Mucosa of stomach (tissue), 1 donor: ENCODE data around the gene SEC23A.

ENCODE experiments used
- H3K27me3 ChIP-seq: one replicate; pipeline ENCODE4 v1.7.0; 2013; ENCODE audit warnings: mild to moderate bottlenecking, low read length; ENCODE audit not compliant: control insufficient read depth, insufficient read depth
- H3K36me3 ChIP-seq: one replicate; pipeline ENCODE4 v1.7.0; 2013; ENCODE audit warnings: low read length; ENCODE audit not compliant: control insufficient read depth, insufficient read depth
- H3K4me1 ChIP-seq: one replicate; pipeline ENCODE4 v1.7.0; 2013; ENCODE audit warnings: mild to moderate bottlenecking, low read length; ENCODE audit not compliant: control insufficient read depth, insufficient read depth
- H3K4me3 ChIP-seq: one replicate; pipeline ENCODE4 v1.7.0; 2013; ENCODE audit warnings: low read length
- H3K9ac ChIP-seq: one replicate; pipeline ENCODE4 v1.7.0; 2013; ENCODE audit warnings: mild to moderate bottlenecking, low read length, moderate library complexity
- H3K9me3 ChIP-seq: one replicate; pipeline ENCODE4 v1.7.0; 2013; ENCODE audit warnings: mild to moderate bottlenecking, low read length, moderate library complexity; ENCODE audit not compliant: control insufficient read depth
- donor health status: Pancreatic carcinoma.

SEC23A gene

DNA sequence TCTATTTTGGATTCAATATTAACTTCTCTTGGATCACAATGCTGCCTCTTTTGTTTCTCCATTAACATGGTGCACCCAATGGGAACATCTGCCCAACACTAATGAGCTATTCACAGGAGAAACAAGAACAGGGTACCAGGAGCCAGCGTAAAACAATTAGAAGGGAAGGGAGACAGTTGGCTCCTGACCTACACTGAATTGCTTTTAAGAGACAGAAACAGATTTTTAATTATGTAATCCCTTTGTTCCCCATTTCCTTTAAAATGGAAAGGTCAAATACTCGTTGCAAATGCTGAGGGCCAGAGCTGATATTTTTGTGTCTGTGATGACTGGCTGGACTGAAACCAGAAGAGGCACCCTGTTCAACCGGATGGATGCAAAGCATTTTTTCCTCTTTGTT, 108.3 kb downstream of the SEC23A start:
- Histone ChIP-seq H3K9me3 (no peaks in the 10 kb centered on the region), H3K4me3 (no peak overlapping the region), H3K9ac (no peak overlapping the region), H3K27me3 (no peaks in the 10 kb centered on the region), H3K4me1 (peaks cover 1% of the 10 kb centered on the region), H3K36me3 (no peaks in the 10 kb centered on the region)

DNA sequence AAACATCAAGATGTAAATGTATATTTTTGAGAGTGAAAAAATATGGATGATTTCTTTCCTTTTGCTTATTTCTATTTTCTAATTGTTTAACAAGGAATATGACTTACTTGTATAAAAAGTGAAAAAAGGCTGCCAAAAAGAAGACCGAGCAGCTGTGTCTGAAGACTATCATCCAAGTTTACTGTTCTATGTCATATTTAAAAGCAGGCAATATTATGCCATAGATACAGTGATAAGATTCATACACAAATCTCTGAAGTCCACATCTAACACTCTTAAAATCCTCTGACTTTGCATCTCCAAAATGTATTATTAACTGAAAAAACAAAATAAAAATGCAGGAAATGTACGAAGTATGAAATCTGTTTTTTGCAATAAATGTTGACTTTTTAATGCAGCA, 109.1 kb downstream of the SEC23A start:
- Histone ChIP-seq H3K9me3 (no peaks in the 10 kb centered on the region), H3K9ac (no peak overlapping the region), H3K4me3 (no peak overlapping the region), H3K36me3 (no peaks in the 10 kb centered on the region), H3K27me3 (no peaks in the 10 kb centered on the region), H3K4me1 (no peaks in the 10 kb centered on the region)

DNA sequence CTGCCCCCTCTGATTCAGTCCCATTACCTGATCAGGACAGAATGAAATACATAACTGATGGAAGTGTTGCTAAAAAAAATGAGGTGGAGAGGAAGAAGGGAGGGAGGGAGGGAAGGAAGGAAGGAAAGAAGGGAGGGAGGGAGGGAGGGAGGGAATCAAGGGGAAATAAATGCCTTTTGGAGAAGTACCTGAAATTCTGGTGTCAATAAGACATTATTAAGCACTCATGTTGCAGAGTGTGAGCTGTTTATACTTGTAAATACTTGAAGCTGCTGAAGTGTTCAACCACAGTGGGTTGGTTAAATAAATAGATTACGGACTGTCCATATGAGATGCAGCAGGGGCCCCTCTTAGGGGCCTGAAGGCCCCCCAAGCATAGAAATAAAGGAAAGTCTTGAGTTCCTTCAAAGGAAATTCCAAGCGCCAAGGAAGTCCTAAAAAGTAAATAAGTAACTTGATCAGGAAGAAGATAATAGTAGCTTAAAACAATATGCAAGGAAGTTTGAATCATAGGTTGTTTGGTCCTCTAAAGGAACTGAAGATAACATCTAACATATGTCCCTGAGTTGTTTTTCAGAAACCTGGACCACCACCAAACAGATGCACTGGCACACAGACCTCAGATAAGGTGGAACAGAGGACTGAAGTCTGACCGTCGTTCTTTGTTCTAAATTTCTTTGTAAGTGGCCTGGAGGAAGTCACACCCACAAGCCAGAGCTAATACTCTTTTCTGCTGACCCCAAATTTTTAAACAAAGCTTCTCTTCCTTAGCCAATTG, 110.8 kb downstream of the SEC23A start:
- Histone ChIP-seq H3K27me3 (no peaks in the 10 kb centered on the region), H3K36me3 (no peaks in the 10 kb centered on the region), H3K4me1 (no peaks in the 10 kb centered on the region), H3K4me3 (no peak overlapping the region), H3K9me3 (no peaks in the 10 kb centered on the region), H3K9ac (no peak overlapping the region)

DNA sequence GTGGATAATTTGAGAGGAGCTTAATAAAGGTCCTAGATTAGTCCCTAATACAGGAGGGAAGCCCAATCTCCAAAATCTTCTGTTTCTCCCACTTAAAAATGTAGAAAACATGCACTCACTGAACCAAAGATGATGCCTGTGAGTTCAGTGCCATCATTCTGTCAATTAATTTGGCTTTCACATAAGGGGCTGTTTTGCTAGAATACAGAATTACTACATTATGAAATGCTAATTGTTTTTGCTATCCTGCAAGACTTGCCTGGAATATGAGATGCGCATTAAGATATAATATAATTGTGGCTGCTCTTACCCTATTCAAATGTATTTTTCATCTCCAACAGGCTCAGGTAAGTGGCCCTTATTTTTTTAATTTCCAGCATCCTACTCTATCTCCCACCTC, 111.7 kb downstream of the SEC23A start:
- H3K4me3 ChIP-seq, result no peak overlapping the region
- no peak overlapping the region for H3K9ac ChIP-seq
- H3K27me3 ChIP-seq, result no peaks in the 10 kb centered on the region
- H3K9me3 ChIP-seq, result no peaks in the 10 kb centered on the region
- H3K4me1 ChIP-seq, result no peaks in the 10 kb centered on the region
- no peaks in the 10 kb centered on the region for H3K36me3 ChIP-seq

DNA sequence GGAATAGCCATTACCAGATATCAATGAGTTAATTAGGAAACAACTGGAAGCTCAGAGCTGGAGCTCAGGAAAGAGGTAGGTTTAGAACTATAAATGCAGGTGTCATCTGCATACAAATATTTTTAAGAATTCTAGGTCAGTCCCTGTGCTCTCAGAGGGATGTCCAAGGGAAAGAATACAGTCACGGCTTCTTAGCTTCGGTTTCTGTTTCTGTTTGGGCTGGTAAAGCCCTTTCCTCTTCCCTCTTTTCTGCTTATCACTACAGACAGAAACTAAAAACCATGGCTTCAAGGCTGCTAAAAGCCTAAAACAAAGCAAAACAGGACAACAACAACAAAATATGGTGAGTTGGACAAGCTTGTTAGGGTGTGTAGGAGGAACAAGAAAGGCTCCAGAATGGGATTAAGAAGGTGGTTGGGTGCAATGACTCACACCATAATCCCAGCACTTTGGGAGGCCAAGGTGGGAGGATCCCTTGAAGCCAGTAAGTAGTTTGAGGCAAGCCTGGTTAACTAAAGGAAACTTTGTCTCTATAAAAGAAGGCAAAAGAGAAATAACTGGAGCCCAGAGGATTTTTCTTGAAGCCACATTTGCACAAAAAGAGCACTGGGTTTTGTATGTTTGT, 113.0 kb downstream of the SEC23A start:
- Histone ChIP-seq H3K4me1 (no peaks in the 10 kb centered on the region), H3K4me3 (no peak overlapping the region)

DNA sequence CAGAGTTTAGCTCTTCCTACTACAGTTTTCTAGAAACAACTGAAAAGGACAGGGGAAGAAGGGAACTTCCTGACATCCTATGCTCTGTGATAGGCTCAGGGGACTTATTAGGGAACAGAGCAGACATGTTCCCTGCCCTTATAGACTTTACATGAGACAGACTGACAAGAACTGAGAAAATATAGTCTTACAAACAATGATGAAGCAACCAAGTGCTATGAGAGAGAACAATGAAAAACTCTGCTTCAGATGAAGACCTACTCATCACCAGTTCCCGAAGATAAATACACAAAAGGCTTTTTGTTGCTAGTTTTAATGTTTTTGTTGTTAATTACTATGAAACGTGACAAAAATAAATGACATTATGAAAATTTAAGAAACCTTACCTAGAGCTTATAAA, 115.3 kb downstream of the SEC23A start:
- Histone ChIP-seq H3K27me3 (no peaks in the 10 kb centered on the region), H3K36me3 (no peaks in the 10 kb centered on the region), H3K4me1 (no peaks in the 10 kb centered on the region), H3K4me3 (no peak overlapping the region), H3K9ac (no peak overlapping the region), H3K9me3 (no peaks in the 10 kb centered on the region)

More for the DNA sequence above, 113.0 kb downstream of the SEC23A start:
- no peak overlapping the region for H3K9ac ChIP-seq
- H3K27me3 ChIP-seq, result no peaks in the 10 kb centered on the region
- no peaks in the 10 kb centered on the region for H3K9me3 ChIP-seq
- no peaks in the 10 kb centered on the region for H3K36me3 ChIP-seq

DNA sequence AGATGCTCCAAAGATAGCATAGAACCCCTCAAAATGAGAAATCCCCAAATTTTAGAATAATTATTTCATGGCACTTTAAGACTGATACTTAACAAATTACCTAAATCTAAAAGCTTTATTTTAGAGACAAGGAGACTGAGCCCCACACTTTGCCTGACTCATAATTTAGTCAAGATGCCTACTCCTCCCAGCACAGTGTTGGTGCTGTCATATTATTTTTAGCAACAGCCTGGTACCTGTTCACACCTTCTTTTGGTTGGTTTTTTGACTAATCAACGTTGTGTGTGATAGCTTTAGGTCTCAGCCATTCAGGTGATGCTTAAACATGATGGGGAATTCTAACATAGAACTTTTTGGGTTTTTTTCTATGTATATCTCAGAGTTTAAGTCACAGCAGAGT, 120.2 kb downstream of the SEC23A start:
- Histone ChIP-seq H3K36me3 (no peaks in the 10 kb centered on the region), H3K4me1 (no peaks in the 10 kb centered on the region), H3K9me3 (no peaks in the 10 kb centered on the region), H3K9ac (no peak overlapping the region), H3K4me3 (no peak overlapping the region), H3K27me3 (no peaks in the 10 kb centered on the region)

DNA sequence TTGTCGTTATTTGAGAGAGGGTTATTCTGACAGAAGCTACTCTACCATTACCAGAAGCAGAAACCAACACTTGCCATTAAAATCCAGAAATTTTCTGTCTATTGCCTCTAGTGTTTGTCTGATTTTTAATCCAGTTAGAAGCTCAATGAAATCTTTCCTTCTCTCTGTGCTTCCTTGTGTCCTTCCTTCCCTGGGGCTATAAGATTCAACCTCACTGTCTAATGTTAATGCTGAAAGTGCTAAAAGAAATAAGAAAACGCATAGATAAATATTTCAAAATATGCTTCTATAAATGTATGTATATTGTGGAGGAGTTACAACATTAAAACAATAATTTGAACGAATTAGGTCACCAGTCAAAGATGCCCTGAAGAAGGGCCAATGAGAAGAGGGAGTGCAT, 120.8 kb downstream of the SEC23A start:
- Histone ChIP-seq H3K36me3 (no peaks in the 10 kb centered on the region), H3K27me3 (no peaks in the 10 kb centered on the region)

More for the DNA sequence above, 120.8 kb downstream of the SEC23A start:
- H3K4me3 ChIP-seq, result no peak overlapping the region
- H3K4me1 ChIP-seq, result no peaks in the 10 kb centered on the region
- no peaks in the 10 kb centered on the region for H3K9me3 ChIP-seq
- no peak overlapping the region for H3K9ac ChIP-seq
